Measurements from ENCODE around the gene ITGA8. TPM values are rescaled to one million over a fixed set of nuclear protein-coding genes. Genes with fewer than 3 reads are reported as not detected.

Gene ITGA8
- total and polyA plus RNA-seq, 9 of the 15 experiments (the other 6 are each of a cell fraction or from before 2014, with no cell fraction given): 0.01 to 0.07 (median 0.04) TPM; not detected in 5

DNA sequence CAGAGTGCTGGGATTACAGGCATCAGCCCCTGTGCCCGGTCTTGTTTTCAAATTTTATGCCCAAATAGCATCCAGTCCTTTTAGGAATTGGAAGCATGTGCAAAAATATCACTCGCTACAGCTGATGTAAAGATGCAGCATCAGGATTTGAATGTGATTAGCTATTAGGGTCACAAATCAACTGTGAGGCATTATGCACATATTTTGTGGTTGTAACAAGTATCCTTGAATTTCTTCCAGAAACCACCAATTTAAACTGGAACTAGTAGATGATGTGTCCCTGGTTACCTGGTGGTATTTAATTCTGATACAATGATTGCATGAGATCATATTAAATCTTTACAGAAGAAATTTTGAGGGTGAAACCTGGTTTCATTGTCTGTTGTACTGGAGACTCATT, 41.0 kb upstream of the ITGA8 start:
- no peak overlapping the region for H3K27ac ChIP-seq (ENCODE audit: extremely low read depth, low read depth, low read length)
- peaks cover 0 to 2% of the 10 kb centered on the region in 2 experiments; a peak in 1 of 5 replicates for H3K4me1 ChIP-seq (replicated peaks in 1 of 2; ENCODE audit: control insufficient read depth in 2 of 2, insufficient read depth in 2 of 2, low read length in 2 of 2)
- in situ Hi-C loops (cut with MboI) (no loop called here), intact Hi-C loops (cut with micrococcal nuclease) (no loop called here)
- CTCF ChIA-PET (ENCODE audit: low intra/inter-chr PET ratio): no interaction called here
- WGBS (ENCODE audit: insufficient coverage, low coverage, missing lambda C conversion rate): 49% methylated on average over 2 of the region's 2 CpGs
- H3K9me3 ChIP-seq (replicated peaks; ENCODE audit: control insufficient read depth, insufficient read depth, low read depth, low read length): no peaks in the 10 kb centered on the region
- ATAC-seq (no peak), DNase-seq (ENCODE audit: extremely low read depth in 1 of 4, low spot score in 3 of 4) (no peak), FAIRE-seq (no peak)
- no peak overlapping the region for H2AFZ ChIP-seq (ENCODE audit: low read depth, low read length)
- no peaks in the 10 kb centered on the region for H3K9me1 ChIP-seq (ENCODE audit: control insufficient read depth, insufficient read depth, low read length)
- H3K9ac ChIP-seq (ENCODE audit: insufficient read depth in 1 of 2, low read depth in 2 of 2, low read length in 2 of 2): no peak overlapping the region
- no peak overlapping the region for H3K4me2 ChIP-seq (ENCODE audit: insufficient read depth, low read length)
- no peaks in the 10 kb centered on the region for H3K27me3 ChIP-seq (ENCODE audit: control insufficient read depth in 2 of 2, insufficient read depth in 2 of 2, low read length in 2 of 2)
- POLR2A ChIA-PET: no interaction called here
- H3K79me2 ChIP-seq (ENCODE audit: control insufficient read depth, insufficient read depth, low read length): no peaks in the 10 kb centered on the region
- H3K4me3 ChIP-seq: no peak overlapping the region
- TF ChIP-seq PREB (CRISPR knock-in tag; IDR thresholded peaks at IDR 0.05) (no peak), TAF9B (IDR thresholded peaks at IDR 0.05; ENCODE audit: partially characterized antibody) (no peak), SRSF7 (optimal IDR thresholded peaks at IDR 0.05; ENCODE audit: low read depth, low read length) (no peak), NCOA4 (IDR thresholded peaks at IDR 0.05; ENCODE audit: partially characterized antibody) (no peak), GATAD2A (IDR thresholded peaks at IDR 0.05) (no peak), ZNF324 (CRISPR knock-in tag; IDR thresholded peaks at IDR 0.05) (no peak), ZBTB2 (IDR thresholded peaks at IDR 0.05) (no peak), SMARCA4 (IDR thresholded peaks at IDR 0.05) (no peak), GABPB2 (CRISPR knock-in tag; conservative IDR thresholded peaks at IDR 0.05) (no peak), GABPA (tag; conservative IDR thresholded peaks at IDR 0.05; ENCODE audit: low read depth) (no peak), ZSCAN32 (CRISPR knock-in tag; IDR thresholded peaks at IDR 0.05) (no peak), ZNF766 (CRISPR knock-in tag; conservative IDR thresholded peaks at IDR 0.05) (no peak), ZNF232 (CRISPR knock-in tag; IDR thresholded peaks at IDR 0.05) (no peak), NONO (IDR thresholded peaks at IDR 0.05; ENCODE audit: low read depth in 2 of 2, low read length in 1 of 2) (no peak)
- TF ChIP-seq, protein P1, sequence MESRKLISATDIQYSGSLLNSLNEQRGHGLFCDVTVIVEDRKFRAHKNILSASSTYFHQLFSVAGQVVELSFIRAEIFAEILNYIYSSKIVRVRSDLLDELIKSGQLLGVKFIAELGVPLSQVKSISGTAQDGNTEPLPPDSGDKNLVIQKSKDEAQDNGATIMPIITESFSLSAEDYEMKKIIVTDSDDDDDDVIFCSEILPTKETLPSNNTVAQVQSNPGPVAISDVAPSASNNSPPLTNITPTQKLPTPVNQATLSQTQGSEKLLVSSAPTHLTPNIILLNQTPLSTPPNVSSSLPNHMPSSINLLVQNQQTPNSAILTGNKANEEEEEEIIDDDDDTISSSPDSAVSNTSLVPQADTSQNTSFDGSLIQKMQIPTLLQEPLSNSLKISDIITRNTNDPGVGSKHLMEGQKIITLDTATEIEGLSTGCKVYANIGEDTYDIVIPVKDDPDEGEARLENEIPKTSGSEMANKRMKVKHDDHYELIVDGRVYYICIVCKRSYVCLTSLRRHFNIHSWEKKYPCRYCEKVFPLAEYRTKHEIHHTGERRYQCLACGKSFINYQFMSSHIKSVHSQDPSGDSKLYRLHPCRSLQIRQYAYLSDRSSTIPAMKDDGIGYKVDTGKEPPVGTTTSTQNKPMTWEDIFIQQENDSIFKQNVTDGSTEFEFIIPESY (CRISPR knock-in tag; IDR thresholded peaks at IDR 0.05): no peak
- H3K36me3 ChIP-seq (ENCODE audit: control insufficient read depth, insufficient read depth, low read length): no peaks in the 10 kb centered on the region
- BruUV-seq (replicated peaks): no TSS peak
- no peaks in the 10 kb centered on the region for H4K20me1 ChIP-seq (replicated peaks; ENCODE audit: control insufficient read depth, insufficient read depth, low read length)
